NCI-H1930 (cell line): Measurements from ENCODE around the gene PALS2.

Experiments
- DNase-seq, 2 experiments: peaks; one replicate each; lab custom pipeline; 2025; lab: John Stamatoyannopoulos, UW

Gene PALS2

DNA sequence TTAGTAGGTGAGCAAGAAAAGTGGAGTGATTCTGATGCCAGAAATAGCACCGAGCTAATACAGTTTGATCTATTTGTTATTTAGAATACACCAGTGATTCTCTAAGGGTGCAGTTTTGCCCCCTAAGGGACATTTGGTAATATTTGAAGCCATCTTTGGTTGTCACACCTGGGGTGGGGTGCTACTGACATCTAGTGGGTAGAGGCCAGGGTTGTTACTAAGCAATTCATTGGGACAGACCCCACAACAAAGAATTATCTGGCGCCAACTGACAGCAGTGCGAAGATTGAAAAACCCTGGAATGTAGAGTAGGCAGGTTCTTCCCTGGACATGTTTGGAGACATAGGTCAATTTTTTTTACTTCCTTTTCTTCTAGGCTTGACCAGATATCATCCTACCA, 14.6 kb downstream of the PALS2 start:
- no peak for DNase-seq

- no peak for DNase-seq
Observed at GRCh38 chr7:24591152-24591551, 17.9 kb downstream of the PALS2 start.

GRCh38 chr7:24595671-24596418, 22.6 kb downstream of the PALS2 start:
- no peak for DNase-seq

DNA sequence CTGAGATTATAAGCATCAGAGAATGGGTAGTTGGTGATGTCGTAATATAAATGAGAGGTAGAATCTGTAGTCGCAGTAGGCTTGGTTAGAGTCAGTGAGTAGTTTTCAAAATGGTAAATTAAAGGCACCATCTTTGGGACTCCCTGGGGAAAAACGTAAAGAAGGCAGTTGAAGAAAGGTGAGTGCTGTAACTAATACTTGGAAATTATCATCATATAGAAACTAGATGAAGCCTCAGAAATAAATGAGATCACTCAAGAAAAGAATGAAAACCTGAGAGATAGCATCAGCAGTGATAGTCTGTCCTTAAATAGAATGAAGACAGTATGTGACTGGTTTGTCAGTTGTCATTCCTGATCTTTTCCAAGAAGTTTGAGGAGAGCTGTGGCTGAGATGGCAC, 23.8 kb downstream of the PALS2 start:
- no peak for DNase-seq

DNA sequence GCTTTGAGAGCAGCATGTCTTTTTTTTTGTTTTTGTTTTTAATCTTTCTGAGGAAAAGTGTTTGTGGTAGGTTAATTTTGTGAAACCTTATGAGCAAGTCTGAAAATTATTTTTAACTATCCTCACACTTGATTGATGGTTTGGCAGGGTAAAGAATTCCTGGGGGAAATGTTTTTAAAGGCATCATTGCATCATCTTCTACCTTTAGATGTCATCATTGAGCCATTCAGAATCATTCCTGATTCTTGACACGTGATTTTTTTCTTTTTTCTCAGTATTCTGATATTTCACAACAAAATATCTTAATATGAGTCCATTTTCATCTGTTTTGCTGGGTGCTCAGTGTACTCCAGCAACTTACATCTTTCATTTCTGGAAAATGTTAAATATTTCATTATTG, 28.3 kb downstream of the PALS2 start:
- no peak for DNase-seq

DNA sequence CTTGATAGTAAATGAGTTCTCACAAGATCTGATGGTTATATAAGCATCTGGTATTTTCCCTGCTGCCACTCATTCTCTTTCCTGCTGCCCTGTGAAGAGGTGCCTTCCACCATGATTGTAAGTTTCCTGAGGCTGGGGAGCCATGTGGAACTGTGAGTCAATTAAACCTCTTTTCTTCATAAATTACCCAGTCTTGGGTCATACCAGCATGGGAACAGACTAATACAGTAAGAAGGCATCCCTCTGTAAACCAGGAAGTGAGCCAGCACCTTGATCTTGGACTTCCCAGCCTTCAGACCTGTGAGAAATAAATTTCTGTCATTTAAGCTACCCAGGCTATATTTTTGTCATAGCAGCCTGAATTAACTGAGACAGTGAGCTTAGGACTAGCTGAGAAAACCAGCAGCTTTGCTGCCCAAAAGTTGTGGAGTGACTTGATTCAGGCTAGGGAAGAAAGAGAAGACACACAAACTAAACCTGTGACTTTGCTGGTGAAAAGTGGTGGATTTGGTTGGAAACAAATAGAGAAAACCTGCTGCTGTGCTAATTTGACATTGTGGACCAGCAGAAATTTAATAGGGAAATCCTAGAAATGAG, 29.7 kb downstream of the PALS2 start:
- no peak for DNase-seq

GRCh38 chr7:24604630-24605029, 31.4 kb downstream of the PALS2 start:
- no peak for DNase-seq

DNA sequence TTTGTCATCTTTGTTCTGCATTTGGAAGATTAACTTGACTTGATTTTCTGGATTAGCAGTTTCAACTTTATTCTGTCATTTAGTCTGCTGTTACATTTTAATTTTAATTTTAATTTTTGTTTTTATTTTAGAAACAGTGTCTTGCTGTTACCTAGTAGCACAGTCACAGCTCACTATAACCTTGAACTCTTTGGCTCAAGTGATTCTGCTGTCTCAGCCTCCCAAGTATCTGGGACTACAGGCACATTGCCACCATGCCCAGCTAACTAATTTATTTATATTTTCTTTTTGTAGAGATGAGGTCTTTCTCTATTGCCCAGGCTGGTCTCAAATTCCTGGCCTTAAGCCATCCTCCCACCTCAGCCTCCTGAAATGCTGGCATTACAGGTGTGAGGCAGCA, 35.3 kb downstream of the PALS2 start:
- no peak for DNase-seq

- no peak for DNase-seq
Observed at GRCh38 chr7:24609059-24609458, 35.8 kb downstream of the PALS2 start.

- DNase-seq = no peak
Observed at GRCh38 chr7:24609570-24609969, 36.3 kb downstream of the PALS2 start.

GRCh38 chr7:24611130-24611529, 37.9 kb downstream of the PALS2 start:
- DNase-seq = no peak

DNA sequence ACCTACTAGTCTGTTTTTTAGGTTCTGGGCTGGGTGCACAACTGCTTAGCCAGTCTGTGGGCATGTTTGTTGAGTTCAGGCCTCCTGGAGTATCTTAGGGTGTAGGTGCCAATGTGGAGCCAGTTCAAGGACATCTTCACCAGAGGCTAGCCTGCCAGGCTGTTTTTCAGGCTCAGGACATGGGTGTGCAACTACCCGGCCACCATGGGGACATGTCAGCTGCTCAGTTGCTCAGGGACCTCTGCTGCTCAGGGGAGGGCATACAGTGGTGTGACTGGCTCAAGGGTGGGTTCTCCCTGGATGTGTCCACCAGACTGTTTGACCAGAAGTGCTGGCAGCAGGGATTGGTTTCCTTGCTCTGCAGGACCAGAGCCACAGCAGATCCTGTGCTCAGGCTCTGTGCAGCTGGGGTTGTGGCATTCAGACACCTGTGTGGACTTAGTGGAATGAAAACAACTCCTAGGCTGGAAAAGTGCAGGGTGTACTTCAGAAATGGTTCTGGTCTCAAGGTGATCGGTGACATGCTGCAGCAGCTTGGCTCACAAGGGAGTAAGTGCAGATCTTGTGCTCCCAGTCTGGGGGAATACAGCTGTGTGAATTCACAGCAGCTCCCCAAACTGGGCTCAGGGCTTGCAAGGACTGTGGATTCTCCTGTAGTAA, 44.8 kb downstream of the PALS2 start:
- no peak for DNase-seq

DNA sequence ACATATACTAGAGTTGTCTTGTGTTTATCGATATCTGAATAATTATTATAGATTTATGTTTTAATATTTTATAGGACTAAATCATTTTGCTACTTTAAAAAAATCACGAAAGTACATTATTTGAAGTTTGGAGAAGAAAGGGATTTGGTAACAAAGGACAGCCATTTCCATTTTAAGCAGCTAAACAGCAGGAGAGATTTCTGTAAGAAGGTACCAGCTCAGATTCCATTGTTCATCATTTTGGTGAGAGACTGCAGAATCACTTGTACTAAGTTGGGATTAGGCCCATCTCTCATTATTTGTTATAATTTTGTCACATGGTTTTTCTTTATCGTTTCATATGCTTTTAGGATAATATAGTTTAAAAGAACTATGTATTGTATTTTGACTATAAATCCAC, 46.7 kb downstream of the PALS2 start:
- DNase-seq = no peak

- DNase-seq = no peak
Observed at GRCh38 chr7:24622646-24623182, 49.5 kb downstream of the PALS2 start.
